Heart left ventricle (tissue), 16 donors: Measurements from ENCODE around the gene EPC2. TPM values are rescaled to one million over a fixed set of nuclear protein-coding genes. Genes with fewer than 3 reads are reported as not detected.

Experiments used
- ATAC-seq, 4 donors: fragments of 200-7000 bp; cut with Tn5 transposase; one replicate each; pipeline ENCODE4 v1.9.1; 2020 to 2022; ENCODE audit warnings: moderate library complexity in 4 of 4, mild to moderate bottlenecking in 3 of 4, moderate number of reproducible peaks in 1 of 4
- DNase-seq, 5 donors: peaks; one replicate each; pipeline ENCODE4 v3.0.0-alpha.2; 2020
- H3K27ac ChIP-seq, 12 donors: fragments of 200-600 bp; sonication (generic) in 4 of 12; one replicate each; pipeline versions ENCODE4 v1.5.0 to v1.8.0; 2016 to 2022; ENCODE audit warnings: mild to moderate bottlenecking in 2 of 12
- H3K27me3 ChIP-seq, 9 donors: fragments of 200-600 bp; sonication (generic) in 2 of 9; one replicate each; pipeline versions ENCODE4 v1.5.1 to v1.8.0; 2016 to 2022; ENCODE audit warnings: mild to moderate bottlenecking in 3 of 9
- H3K36me3 ChIP-seq, 9 donors: fragments of 200-600 bp; sonication (generic) in 2 of 9; one replicate each; pipeline versions ENCODE4 v1.5.0 to v1.8.0; 2018 to 2022; ENCODE audit warnings: mild to moderate bottlenecking in 2 of 9
- H3K4me1 ChIP-seq, 12 donors: fragments of 200-600 bp; sonication (generic) in 4 of 12; one replicate each; pipeline versions ENCODE4 v1.5.0 to v1.8.0; 2016 to 2022; ENCODE audit warnings: mild to moderate bottlenecking in 3 of 12
- H3K4me3 ChIP-seq, 12 donors: fragments of 200-600 bp; sonication (generic) in 4 of 12; one replicate each; pipeline versions ENCODE4 v1.5.0 to v1.8.0; 2017 to 2022; ENCODE audit warnings: mild to moderate bottlenecking in 9 of 12, moderate library complexity in 4 of 12
- H3K9me3 ChIP-seq, 12 donors: fragments of 200-600 bp; sonication (generic) in 4 of 12; one replicate each; pipeline versions ENCODE4 v1.5.0 to v1.8.0; 2016 to 2022; ENCODE audit warnings: mild to moderate bottlenecking in 1 of 12
- CTCF ChIP-seq, 12 donors: fragments of 200-600 bp; sonication (generic) in 4 of 12; IDR thresholded peaks; one replicate each; pipeline versions ENCODE4 v1.5.0 to v1.8.0; 2018 to 2022; ENCODE audit warnings: antibody characterized with exemption in 12 of 12, mild to moderate bottlenecking in 5 of 12
- POLR2A ChIP-seq, 2 donors: fragments of 450-650 bp; IDR thresholded peaks; one replicate each; pipeline ENCODE4 v1.6.1; 2017; ENCODE audit warnings: antibody characterized with exemption in 2 of 2, mild to moderate bottlenecking in 2 of 2, moderate library complexity in 2 of 2
- WGBS, 4 donors: extraction: QIAGEN DNeasy Blood & Tissue Kit in 2 of 4; methylation state at CpG; one replicate each; pipeline versions ENCODE4 v1.1.5 to v1.1.7; 2013 to 2018; 5-methylcytosine and 5-hydroxymethylcytosine counted together
- intact Hi-C, 10 donors: fragments of 100-400 bp; cut with DNase I; formaldehyde crosslinking; loops; one replicate each; pipeline versions ENCODE4 v1.11.1 to v1.14.2; 2022
- polyA plus RNA-seq, 2 donors: library from polyadenylated mRNA; stranded (reverse); fragments of 200-250 nt; gene quantifications; one replicate each; pipeline ENCODE4 v1.2.3, GENCODE V29; 2013
- total RNA-seq, 9 donors: library from RNA; depleted of rRNA in 2 of 9; stranded (reverse); fragments of >200 nt in 2 of 9; fragmentation: NEBNext Ultra II Directional in 3 of 9; extraction: Animal tissue kit (Norgen Biotek cat#: 25700) in 3 of 9; gene quantifications; one replicate each; pipeline versions ENCODE4 v1.1.0 to v1.2.4, GENCODE V29; 2016 to 2023
- donor health status: ischemic (EF 13 %, LVEDD 7.1; RV severe dilation, severe dysfunction).
- donor health status: healthy with polysubstance abuse.
- donor health status: DM: no; HTN: yes; CAD: no.
- donor health status: DM: no; HTN: no; CAD: no.
- donor health status: ischemic (EF 25% LVEDD 6.9; RV normal size, moderate dysfunction).
- donor health status: ischemic (EF 25% LVEDD 5.7; RV mildly dilated, moderate dysfunction).
- donor health status: healthy.
- donor health status: DM: yes; HTN: yes; CAD: no.
- donor health status: ischemic (EF 35%, LVEDD 5.7; RV mildly dilated, moderate dysfunction).
- donor health status: nonischemic (EF 11% LVEDD 7.7; RV severe dilation, severe dysfunction).
- donor health status: DM: yes; HTN: yes; CAD: no.
- donor health status: PGD.
- donor health status: ischemic (EF 29% LVEDD 5.4; RV normal size, mild dysfunction).
- donor health status: nonischemic (EF 23%, LVEDD 6.1; RV moderate dilation, normal function).

The EPC2 gene
- total and polyA plus RNA-seq, 11 donors: 5.6 to 27.1 (median 19.3) TPM

GRCh38 chr2:148746973-148747372, 102.4 kb downstream of the EPC2 start:
- TF ChIP-seq POLR2A (IDR thresholded peaks at IDR 0.05) (no peak), CTCF (IDR thresholded peaks at IDR 0.05) (no peak)
- H3K9me3 ChIP-seq: no peaks in the 10 kb centered on the region
- WGBS, 4 donors: 48 to 61% (median 57%) methylated on average over 1 of the region's 1 CpG
- H3K36me3 ChIP-seq: peaks cover 0 to 5% (median 0%) of the 10 kb centered on the region in 9 donors
- H3K4me1 ChIP-seq: peaks cover 0 to 7% (median 0%) of the 10 kb centered on the region in 12 donors
- H3K27ac ChIP-seq: no peak overlapping the region
- intact Hi-C loops: no loop called here
- H3K27me3 ChIP-seq: no peaks in the 10 kb centered on the region
- no peak overlapping the region for H3K4me3 ChIP-seq
- DNase-seq (no peak), ATAC-seq (no peak)

GRCh38 chr2:148751907-148752306, 107.4 kb downstream of the EPC2 start:
- Histone ChIP-seq H3K4me3 (no peak overlapping the region), H3K27me3 (no peaks in the 10 kb centered on the region), H3K4me1 (peaks cover 0 to 6% (median 0%) of the 10 kb centered on the region in 12 donors), H3K27ac (no peak overlapping the region), H3K9me3 (no peaks in the 10 kb centered on the region), H3K36me3 (peaks cover 0 to 33% (median 9%) of the 10 kb centered on the region in 9 donors)
- no peak for DNase-seq
- no peak for ATAC-seq
- TF ChIP-seq POLR2A (IDR thresholded peaks at IDR 0.05): no peak
- no peak for TF ChIP-seq CTCF (IDR thresholded peaks at IDR 0.05)
- intact Hi-C loops: no loop called here
- 74 to 80% (median 77%) methylated on average over 4 of the region's 4 CpGs for WGBS, 4 donors

GRCh38 chr2:148752977-148753376, 108.4 kb downstream of the EPC2 start:
- intact Hi-C loops: no loop called here
- TF ChIP-seq CTCF (IDR thresholded peaks at IDR 0.05): no peak
- no peak for TF ChIP-seq POLR2A (IDR thresholded peaks at IDR 0.05)
- Histone ChIP-seq H3K9me3 (no peaks in the 10 kb centered on the region), H3K4me1 (peaks cover 0 to 6% (median 0%) of the 10 kb centered on the region in 12 donors), H3K27ac (no peak overlapping the region), H3K27me3 (no peaks in the 10 kb centered on the region), H3K4me3 (no peak overlapping the region), H3K36me3 (peaks cover 0 to 33% (median 9%) of the 10 kb centered on the region in 9 donors)
- no peak for DNase-seq
- WGBS, 4 donors: 95 to 99% (median 98%) methylated on average over 3 of the region's 3 CpGs
- no peak for ATAC-seq

GRCh38 chr2:148754864-148755263, 110.3 kb downstream of the EPC2 start:
- H3K27ac ChIP-seq: no peak overlapping the region
- intact Hi-C loops: no loop called here
- H3K36me3 ChIP-seq: peaks cover 0 to 33% (median 9%) of the 10 kb centered on the region in 9 donors
- WGBS, 4 donors: 67 to 76% (median 71%) methylated on average over 1 of the region's 1 CpG
- TF ChIP-seq CTCF (IDR thresholded peaks at IDR 0.05) (no peak), POLR2A (IDR thresholded peaks at IDR 0.05) (no peak)
- peaks cover 0 to 6% (median 0%) of the 10 kb centered on the region in 12 donors for H3K4me1 ChIP-seq
- no peak overlapping the region for H3K4me3 ChIP-seq
- DNase-seq (no peak), ATAC-seq (no peak)
- H3K9me3 ChIP-seq: no peaks in the 10 kb centered on the region
- no peaks in the 10 kb centered on the region for H3K27me3 ChIP-seq
